WERI-Rb-1 (cell line): ENCODE data around the gene FAM170B.

Experiments used
- DNase-seq: peaks from one replicate; pipeline ENCODE4 v3.0.0-alpha.2; 2020
- H3K27ac ChIP-seq: fragments of 250-450 bp; sonication (Bioruptor Pico); 2 replicates; pipeline ENCODE4 v1.5.1; 2020; ENCODE audit warnings: mild to moderate bottlenecking, moderate library complexity
- H3K27me3 ChIP-seq: fragments of 250-450 bp; sonication (Bioruptor Pico); 2 replicates; pipeline ENCODE4 v1.5.1; 2021; ENCODE audit warnings: mild to moderate bottlenecking, low read depth, moderate library complexity; ENCODE audit not compliant: insufficient read depth, severe bottlenecking
- H3K36me3 ChIP-seq: fragments of 250-450 bp; sonication (Bioruptor Pico); 2 replicates; pipeline ENCODE4 v1.5.1; 2020; ENCODE audit warnings: mild to moderate bottlenecking, moderate library complexity
- H3K4me3 ChIP-seq: 2 replicates; pipeline ENCODE4 v1.5.1; 2011; ENCODE audit warnings: low read depth, mild to moderate bottlenecking, control low read depth, low read length
- H3K9me3 ChIP-seq: fragments of 250-450 bp; sonication (Bioruptor Pico); 2 replicates; pipeline ENCODE4 v1.5.1; 2021; ENCODE audit warnings: mild to moderate bottlenecking, moderate library complexity; ENCODE audit not compliant: severe bottlenecking
- TF ChIP-seq, protein P1 (sequence below): IDR thresholded peaks from 2 replicates; pipeline ENCODE4 v1.5.1; 2011; ENCODE audit warnings: low read depth, mild to moderate bottlenecking, control low read depth, inconsistent platforms, low read length

The FAM170B gene

DNA sequence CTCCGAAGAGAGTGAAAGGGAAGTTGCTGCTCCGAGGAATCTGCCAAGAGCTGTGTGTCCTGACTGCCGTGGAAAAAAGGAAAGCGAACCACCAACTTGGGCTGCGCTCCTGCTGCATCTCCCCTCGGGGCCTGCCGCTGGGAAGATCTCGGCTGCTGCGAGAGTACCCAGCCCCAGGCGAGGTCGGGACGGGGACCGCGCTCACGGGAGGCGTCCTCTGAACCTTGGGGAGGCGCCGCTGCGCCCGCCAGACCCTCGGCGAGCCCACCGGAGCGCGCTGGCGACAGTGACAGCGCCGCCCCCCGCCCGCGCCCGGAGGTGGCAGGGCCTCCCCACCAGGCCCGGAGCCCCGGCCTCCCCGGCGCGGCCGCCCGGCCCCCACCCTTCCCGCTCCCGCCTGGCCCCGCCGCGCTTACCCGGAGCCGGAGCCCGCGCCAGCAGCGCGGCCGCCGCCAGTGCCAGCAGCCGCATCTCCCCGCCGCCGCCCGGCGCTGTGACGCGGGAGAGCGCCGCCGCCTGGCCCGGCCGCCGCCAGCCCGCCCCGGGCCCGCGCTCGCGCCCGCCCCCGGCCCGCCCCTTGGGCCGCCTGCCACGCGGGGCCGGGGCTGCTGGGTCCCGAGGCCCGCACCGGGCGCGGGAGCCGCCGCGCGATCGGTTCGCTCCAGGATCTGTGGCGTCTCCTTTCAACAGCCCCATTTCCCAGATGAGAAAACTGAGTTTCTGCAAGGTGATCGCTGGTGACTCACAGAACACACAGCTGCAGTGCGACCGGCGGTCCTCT lies 18.6 kb downstream of the FAM170B start, which contains the start of gene VSTM4:
Gene VSTM4, minus strand, starts transcription at position 508 of the 781 bp plus-strand sequence. Its CDS starts 37 bp downstream, at position 471.
- Histone ChIP-seq H3K9me3 (no peaks in the 10 kb centered on the region), H3K4me3 (peak within 1 kb of the TSS; percentile 52), H3K27me3 (peaks cover 22% of the 10 kb centered on the region), H3K27ac (0 out of 2 replicates have a peak within 1 kb of the TSS, but pooled peaks have one; percentile 22), H3K36me3 (no peaks in the 10 kb centered on the region)
- TF ChIP-seq, protein P1, sequence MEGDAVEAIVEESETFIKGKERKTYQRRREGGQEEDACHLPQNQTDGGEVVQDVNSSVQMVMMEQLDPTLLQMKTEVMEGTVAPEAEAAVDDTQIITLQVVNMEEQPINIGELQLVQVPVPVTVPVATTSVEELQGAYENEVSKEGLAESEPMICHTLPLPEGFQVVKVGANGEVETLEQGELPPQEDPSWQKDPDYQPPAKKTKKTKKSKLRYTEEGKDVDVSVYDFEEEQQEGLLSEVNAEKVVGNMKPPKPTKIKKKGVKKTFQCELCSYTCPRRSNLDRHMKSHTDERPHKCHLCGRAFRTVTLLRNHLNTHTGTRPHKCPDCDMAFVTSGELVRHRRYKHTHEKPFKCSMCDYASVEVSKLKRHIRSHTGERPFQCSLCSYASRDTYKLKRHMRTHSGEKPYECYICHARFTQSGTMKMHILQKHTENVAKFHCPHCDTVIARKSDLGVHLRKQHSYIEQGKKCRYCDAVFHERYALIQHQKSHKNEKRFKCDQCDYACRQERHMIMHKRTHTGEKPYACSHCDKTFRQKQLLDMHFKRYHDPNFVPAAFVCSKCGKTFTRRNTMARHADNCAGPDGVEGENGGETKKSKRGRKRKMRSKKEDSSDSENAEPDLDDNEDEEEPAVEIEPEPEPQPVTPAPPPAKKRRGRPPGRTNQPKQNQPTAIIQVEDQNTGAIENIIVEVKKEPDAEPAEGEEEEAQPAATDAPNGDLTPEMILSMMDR: peak; percentile 14; the same call in 1 of the 2 replicates
- DNase-seq: peak; percentile 30

DNA sequence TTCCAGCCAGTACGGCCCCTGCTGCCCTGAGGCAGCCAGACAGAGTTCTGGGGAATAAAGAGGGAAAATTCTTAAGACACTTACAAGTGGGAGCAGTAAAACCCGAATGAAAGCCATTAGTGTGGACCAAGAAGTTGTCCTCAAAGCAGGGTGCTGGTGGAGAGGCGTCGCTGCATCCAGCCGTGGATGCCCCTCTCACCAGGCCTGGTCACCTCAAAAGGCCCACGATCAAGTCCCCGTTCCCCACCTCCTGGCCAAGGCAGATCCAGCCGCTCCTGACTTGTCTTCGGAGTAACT lies 19.2 kb downstream of the FAM170B start:
- Histone ChIP-seq H3K36me3 (no peaks in the 10 kb centered on the region), H3K9me3 (no peaks in the 10 kb centered on the region), H3K27me3 (peaks cover 22% of the 10 kb centered on the region), H3K4me3 (peak overlapping the region; percentile 52), H3K27ac (0 out of 2 replicates have a peak overlapping the region, but pooled peaks have one; percentile 22)
- no peak for DNase-seq
- TF ChIP-seq, protein P1: no peak

DNA sequence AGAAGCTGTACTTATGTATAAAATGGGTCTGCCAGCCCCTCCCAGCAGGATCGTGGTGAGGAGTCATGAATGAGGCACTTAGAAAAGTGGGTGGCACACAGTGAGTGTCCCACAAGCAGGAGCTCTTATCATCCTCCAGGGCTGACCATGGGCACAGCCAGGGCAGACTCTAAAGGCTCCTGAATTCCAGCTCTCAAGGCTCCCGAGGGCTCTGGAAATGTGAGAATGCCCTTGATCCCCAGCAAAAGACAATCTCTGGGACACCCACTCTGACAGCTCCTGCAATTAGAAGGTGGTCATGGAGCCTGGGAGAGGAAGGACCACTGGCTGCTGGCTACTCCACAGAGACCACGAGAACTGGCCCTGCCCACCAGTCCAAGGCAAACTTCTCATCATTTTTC lies 20.1 kb downstream of the FAM170B start:
- DNase-seq: no peak
- H3K27ac ChIP-seq: no peak overlapping the region
- H3K36me3 ChIP-seq: no peaks in the 10 kb centered on the region
- H3K27me3 ChIP-seq: peaks cover 22% of the 10 kb centered on the region
- H3K9me3 ChIP-seq: no peaks in the 10 kb centered on the region
- no peak overlapping the region for H3K4me3 ChIP-seq
- TF ChIP-seq, protein P1: no peak

DNA sequence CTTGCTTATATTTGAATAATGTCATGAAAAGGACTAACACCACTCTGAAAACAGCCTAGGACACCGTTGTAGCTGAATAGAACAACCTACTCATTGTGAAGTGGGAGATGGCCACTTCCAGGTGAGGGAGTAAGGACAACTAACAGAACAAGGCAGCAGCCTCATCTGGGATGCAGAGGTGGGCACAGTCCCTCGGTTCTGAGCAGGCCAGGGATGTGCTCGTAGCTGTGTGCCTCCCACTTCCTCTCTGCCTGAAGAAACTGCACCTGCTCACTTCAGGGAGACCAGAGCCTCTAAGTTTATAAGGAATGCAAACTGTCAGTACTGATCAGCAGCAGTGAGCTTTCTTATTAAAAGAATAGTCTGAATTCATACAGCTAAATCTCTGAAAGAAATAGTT lies 21.0 kb downstream of the FAM170B start:
- TF ChIP-seq, protein P1: no peak
- no peaks in the 10 kb centered on the region for H3K9me3 ChIP-seq
- H3K36me3 ChIP-seq: no peaks in the 10 kb centered on the region
- DNase-seq: no peak
- H3K4me3 ChIP-seq: no peak overlapping the region
- H3K27ac ChIP-seq: no peak overlapping the region
- H3K27me3 ChIP-seq: peaks cover 22% of the 10 kb centered on the region

DNA sequence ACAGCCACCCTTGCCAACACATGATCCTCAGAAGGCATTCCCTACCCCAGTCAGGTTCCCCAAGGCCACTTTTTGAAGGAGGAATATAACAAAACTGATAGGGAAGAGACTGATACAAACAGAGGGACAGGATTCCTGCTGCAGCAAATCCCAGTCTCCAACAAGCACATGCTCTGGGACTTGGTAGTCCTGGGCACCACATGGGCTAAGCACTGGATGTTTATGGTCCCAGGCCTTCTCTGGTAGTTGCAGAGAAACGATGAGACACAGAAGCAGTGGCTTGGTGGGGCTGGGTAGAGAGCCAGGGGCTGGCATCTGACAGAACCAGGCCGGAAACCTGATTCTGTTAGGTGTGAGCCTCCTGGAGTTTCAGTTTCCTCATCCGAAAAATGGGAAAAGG lies 21.7 kb downstream of the FAM170B start:
- Histone ChIP-seq H3K4me3 (no peak overlapping the region), H3K27ac (no peak overlapping the region), H3K36me3 (no peaks in the 10 kb centered on the region), H3K9me3 (no peaks in the 10 kb centered on the region), H3K27me3 (peaks cover 19% of the 10 kb centered on the region)
- no peak for DNase-seq
- TF ChIP-seq, protein P1: no peak

DNA sequence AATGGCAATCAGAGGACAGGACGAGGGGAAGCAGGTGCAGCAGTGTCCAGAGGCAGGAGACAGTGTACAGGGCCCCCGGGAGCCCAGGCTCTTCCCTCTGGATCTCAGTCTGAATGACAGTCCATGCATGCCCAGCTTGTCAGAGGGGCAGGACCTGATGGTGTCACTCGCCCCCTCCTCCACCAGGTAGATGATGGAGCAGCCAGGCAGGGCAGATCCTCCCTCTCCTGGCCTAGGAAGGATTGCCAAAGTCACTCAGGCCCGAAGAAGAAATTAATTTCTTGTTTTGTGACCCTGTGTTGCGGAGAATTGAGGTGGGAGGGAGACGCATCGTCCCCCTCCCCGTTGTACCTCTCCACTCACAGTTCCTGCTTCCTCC lies 22.5 kb downstream of the FAM170B start:
- Histone ChIP-seq H3K4me3 (no peak overlapping the region), H3K9me3 (no peaks in the 10 kb centered on the region), H3K27ac (no peak overlapping the region), H3K36me3 (no peaks in the 10 kb centered on the region), H3K27me3 (peaks cover 17% of the 10 kb centered on the region)
- DNase-seq: no peak
- TF ChIP-seq, protein P1: no peak
